Natural killer cell treated with Interleukin-12 subunit alpha and Interleukin-12 subunit beta and Interleukin-15 and Interleukin-18, amount 100 ng/mL, for 72 hours (primary cell): ENCODE data around the gene YIF1B. TPM values are rescaled to one million over a fixed set of nuclear protein-coding genes. Genes with fewer than 3 reads are reported as not detected.
A peak's percentile ranks its signal among the peaks of the same experiment; 100 is the strongest.
"Not testable (repeated sequence)": the region's sequence is repeated elsewhere in the genome, so short reads cannot be mapped to it uniquely, and the experiment has no call there.

Experiments
- ATAC-seq, 2 donors: fragments of 150-1000 bp; cut with Tn5 transposase in 1 of 2; sonication (Bioruptor Pico), chemical (Tn5 transposase) in 1 of 2; 2 replicates each; pipeline ENCODE4 v1.10.0; 2021
- DNase-seq: peaks from one replicate; pipeline ENCODE4 v3.0.0; 2022; ENCODE audit warnings: low spot score
- H3K27ac Mint-ChIP-seq, 2 donors: 1 replicate in 1 of 2; 2 replicates in 1 of 2; pipeline ENCODE4 v1.8.0; 2022; ENCODE audit warnings: mixed read lengths in 2 of 2, mild to moderate bottlenecking in 1 of 2, moderate library complexity in 1 of 2
- H3K27me3 Mint-ChIP-seq, 2 donors: 1 replicate in 1 of 2; 2 replicates in 1 of 2; pipeline ENCODE4 v1.8.0; 2022; ENCODE audit warnings: mixed read lengths in 2 of 2
- H3K36me3 Mint-ChIP-seq: one replicate; pipeline ENCODE4 v1.8.0; 2022; ENCODE audit warnings: mixed read lengths
- H3K4me1 Mint-ChIP-seq, 2 donors: 1 replicate in 1 of 2; 2 replicates in 1 of 2; pipeline ENCODE4 v1.8.0; 2022; ENCODE audit warnings: low read depth in 2 of 2, mixed read lengths in 2 of 2, mild to moderate bottlenecking in 1 of 2
- H3K4me3 Mint-ChIP-seq: one replicate; pipeline ENCODE4 v1.8.0; 2022; ENCODE audit warnings: mixed read lengths
- H3K9me3 Mint-ChIP-seq: 2 replicates; pipeline ENCODE4 v1.8.0; 2022; ENCODE audit warnings: mixed read lengths
- total RNA-seq, 2 donors: library from RNA; stranded (reverse); gene quantifications; one replicate each; pipeline ENCODE4 v1.2.3, GENCODE V29; 2022

YIF1B gene
- total RNA-seq, 2 donors from 2014 or later, result 56.0 to 59.2 TPM

DNA sequence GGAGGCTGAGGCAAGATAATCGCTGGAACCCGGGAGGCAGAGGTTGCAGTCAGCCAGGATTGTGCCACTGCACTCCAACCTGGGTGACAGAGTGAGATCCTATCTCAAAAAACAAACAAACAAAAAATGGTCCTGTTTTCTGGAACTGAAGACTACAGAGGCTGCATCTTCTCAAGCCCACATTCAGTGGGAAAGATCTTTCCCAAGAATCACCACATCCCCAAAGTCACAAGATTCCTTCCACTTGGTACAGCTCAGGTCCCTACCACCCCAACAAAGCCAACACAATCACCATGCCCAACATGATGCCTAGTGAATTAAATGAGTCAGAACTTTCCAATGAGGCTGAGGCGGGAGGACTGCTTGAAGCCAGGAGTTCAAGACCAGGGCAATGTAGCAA, 35.1 kb upstream of the YIF1B start:
- H3K36me3 Mint-ChIP-seq, result no peaks in the 10 kb centered on the region
- no peak overlapping the region for H3K27ac Mint-ChIP-seq
- peaks cover under 1% of the 10 kb centered on the region in 2 donors for H3K27me3 Mint-ChIP-seq
- no peak for DNase-seq
- no peaks in the 10 kb centered on the region for H3K4me1 Mint-ChIP-seq
- no peak for ATAC-seq
- no peaks in the 10 kb centered on the region for H3K9me3 Mint-ChIP-seq
- H3K4me3 Mint-ChIP-seq, result no peak overlapping the region

DNA sequence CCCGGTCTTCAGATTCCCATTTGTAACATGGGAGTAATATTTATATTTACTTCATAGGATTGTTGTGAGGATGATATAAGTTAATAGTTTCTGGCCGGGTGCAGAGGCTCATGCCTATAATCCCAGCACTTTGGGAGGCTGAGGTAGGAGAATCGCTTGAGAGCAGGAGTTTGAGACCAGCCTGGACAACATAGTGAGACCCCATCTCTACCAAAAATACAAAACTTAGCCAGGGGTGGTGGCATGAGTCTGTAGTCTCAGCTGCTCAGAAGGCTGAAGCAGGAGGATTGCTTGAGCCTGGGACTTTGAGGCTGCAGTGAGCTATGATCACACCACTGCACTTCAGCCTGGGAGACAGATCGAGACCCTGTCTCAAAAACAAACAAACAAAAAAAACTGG, 31.1 kb upstream of the YIF1B start:
- H3K27me3 Mint-ChIP-seq, result no peaks in the 10 kb centered on the region
- no peaks in the 10 kb centered on the region for H3K9me3 Mint-ChIP-seq
- no peaks in the 10 kb centered on the region for H3K36me3 Mint-ChIP-seq
- DNase-seq, result peak; percentile 2
- H3K27ac Mint-ChIP-seq, result no peak overlapping the region
- no peak for ATAC-seq
- H3K4me1 Mint-ChIP-seq, result peaks cover 0 to 3% of the 10 kb centered on the region in 2 donors
- no peak overlapping the region for H3K4me3 Mint-ChIP-seq

DNA sequence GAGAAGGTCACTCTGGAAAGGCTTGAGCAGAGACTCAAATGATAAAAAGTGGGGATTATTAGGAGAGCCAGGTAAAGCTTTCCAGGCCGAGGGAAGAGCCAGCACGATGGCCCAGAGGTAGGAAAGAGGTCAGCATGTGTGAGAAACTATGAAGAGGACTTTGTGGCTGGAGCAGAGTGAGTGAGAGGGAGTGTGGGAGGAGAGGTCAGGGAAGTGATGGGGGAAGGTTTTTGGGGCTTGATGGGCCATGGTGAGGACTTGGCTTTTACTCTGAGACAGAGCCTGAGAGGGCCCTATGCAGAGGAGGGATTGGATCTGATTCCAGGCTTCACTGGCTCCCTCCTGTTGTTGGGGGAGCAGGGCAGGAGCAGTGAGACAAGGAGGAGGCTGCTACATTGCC, 25.2 kb upstream of the YIF1B start:
- H3K36me3 Mint-ChIP-seq, result no peaks in the 10 kb centered on the region
- H3K4me1 Mint-ChIP-seq, result peaks cover 19 to 20% of the 10 kb centered on the region in 2 donors
- no peak overlapping the region for H3K27ac Mint-ChIP-seq
- H3K9me3 Mint-ChIP-seq, result no peaks in the 10 kb centered on the region
- ATAC-seq (no peak), DNase-seq (no peak)
- H3K4me3 Mint-ChIP-seq, result no peak overlapping the region
- H3K27me3 Mint-ChIP-seq, result no peaks in the 10 kb centered on the region

DNA sequence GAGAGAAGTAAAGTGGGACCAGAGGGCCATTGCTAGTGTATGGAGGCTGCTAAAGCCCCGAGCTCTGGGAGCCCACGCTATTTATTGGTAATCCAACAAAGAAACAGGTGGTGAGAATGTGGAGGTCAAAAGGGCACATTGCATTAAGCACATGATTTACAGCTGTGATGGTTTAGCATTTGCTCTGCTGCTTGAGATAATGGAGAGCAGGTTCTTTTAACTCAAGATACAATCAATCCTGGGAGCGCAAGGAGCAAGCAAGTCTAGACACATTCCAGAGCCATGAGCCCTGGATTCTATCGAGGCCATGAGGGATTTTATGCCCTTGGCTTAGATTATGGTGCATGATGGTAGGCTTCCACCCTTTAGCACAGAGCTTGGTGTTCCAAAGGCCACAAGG, 23.3 kb upstream of the YIF1B start:
- not testable (repeated sequence) for H3K27me3 Mint-ChIP-seq, H3K27ac Mint-ChIP-seq, H3K4me3 Mint-ChIP-seq

DNA sequence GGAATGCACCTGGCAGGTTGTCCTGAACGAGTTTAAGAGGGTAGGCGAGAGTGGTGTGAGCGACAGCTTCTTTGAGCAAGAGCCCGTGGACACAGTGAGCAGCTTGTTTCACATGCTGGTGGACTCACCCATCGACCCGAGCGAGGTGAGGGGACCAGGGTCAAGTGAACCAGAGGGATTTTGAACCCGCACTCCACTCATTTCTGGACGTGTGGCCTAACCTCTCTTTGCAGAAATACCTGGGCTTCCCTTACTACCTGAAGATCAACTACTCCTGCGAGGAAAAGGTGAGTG, 21.6 kb upstream of the YIF1B start:
- Mint-ChIP-seq H3K27me3 (no peaks in the 10 kb centered on the region), H3K4me3 (peak overlapping the region; percentile 100), H3K27ac (peak overlapping the region; percentile 96 to 98), H3K36me3 (no peaks in the 10 kb centered on the region), H3K4me1 (peaks cover 16 to 23% of the 10 kb centered on the region in 2 donors), H3K9me3 (no peaks in the 10 kb centered on the region)
- no peak for ATAC-seq
- DNase-seq, result peak; percentile 37

More for the DNA sequence above, 23.3 kb upstream of the YIF1B start:
- peaks cover 19 to 23% of the 10 kb centered on the region in 2 donors for H3K4me1 Mint-ChIP-seq
- H3K9me3 Mint-ChIP-seq, ATAC-seq, H3K36me3 Mint-ChIP-seq, DNase-seq: not testable (repeated sequence)

DNA sequence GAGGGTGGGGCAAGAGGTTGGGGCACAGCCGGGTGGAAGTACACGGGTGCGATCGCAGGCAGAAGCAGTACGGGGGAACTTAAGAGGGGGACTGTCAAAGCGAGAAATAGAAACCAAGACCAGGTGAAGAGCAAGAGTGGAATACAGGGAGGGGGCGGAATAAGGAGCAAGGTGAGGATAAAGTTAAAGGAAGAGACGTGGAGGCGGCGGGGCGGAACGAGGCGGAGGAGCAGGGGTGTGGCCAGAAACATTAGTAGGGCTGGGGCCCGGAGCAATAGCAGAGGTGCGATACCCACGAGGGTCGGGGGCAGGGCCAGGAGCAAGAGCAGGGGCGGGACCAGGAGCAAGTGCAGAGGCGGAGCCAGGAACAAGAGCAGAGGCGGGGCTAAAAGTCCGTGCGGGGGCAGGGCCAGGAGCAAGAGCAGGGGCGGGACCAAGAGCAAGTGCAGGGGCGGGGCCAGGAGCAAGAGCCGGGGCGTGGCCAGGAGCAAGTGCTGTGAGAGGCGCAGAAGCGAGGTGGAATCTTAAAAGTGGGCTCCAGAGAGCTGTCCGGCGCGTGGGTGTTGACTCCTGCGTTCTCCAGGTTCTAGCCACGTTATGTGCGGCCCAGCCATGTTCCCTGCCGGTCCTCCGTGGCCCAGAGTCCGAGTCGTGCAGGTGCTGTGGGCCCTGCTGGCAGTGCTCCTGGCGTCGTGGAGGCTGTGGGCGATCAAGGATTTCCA, 21.1 kb upstream of the YIF1B start:
- peak; percentile 85 to 86 for ATAC-seq
- Mint-ChIP-seq H3K4me3 (peak overlapping the region; percentile 100), H3K4me1 (peaks cover 16 to 23% of the 10 kb centered on the region in 2 donors), H3K9me3 (no peaks in the 10 kb centered on the region), H3K27me3 (no peaks in the 10 kb centered on the region), H3K27ac (peak overlapping the region; percentile 96 to 98), H3K36me3 (no peaks in the 10 kb centered on the region)
- DNase-seq, result peak; percentile 96

DNA sequence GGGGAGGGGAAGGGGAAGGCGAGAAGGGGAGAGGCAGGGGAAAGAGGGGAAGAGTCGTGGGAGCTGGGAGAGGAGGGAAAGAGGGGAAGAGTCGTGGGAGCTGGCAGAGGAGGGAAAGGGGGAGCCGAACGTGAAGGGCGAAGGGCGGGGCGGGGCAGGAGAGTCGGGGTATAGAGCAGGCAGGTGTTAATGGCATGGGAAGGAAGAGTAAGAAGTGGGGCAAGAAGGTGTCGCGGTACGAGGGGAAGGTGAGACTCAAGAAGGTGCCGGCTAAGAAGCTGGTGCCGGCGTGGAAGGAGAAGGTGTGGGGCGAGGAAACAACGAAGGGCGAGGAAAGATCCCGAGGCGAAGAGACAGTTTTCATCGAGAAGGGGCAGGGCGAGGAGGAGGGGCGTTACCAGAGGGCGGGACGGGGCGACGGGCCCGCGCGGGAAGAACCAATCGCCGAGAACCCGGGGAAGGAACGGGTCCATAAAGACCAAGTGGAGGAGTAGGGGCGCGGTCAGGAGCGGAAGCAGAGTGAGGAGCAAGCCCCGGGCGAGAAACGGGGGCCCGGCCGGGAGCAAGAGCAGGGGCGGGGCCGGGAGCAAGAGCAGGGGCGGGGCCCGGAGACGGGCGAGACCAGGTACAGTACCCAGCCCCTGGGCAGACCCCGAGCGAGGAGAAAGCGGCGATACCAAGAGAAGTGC, 20.3 kb upstream of the YIF1B start:
- Mint-ChIP-seq H3K36me3 (no peaks in the 10 kb centered on the region), H3K27me3 (no peaks in the 10 kb centered on the region), H3K4me3 (peak overlapping the region; percentile 100), H3K9me3 (no peaks in the 10 kb centered on the region), H3K27ac (peak overlapping the region; percentile 96 to 98), H3K4me1 (peaks cover 16 to 22% of the 10 kb centered on the region in 2 donors)
- ATAC-seq (peak; percentile 84 to 89), DNase-seq (peak; percentile 98)

DNA sequence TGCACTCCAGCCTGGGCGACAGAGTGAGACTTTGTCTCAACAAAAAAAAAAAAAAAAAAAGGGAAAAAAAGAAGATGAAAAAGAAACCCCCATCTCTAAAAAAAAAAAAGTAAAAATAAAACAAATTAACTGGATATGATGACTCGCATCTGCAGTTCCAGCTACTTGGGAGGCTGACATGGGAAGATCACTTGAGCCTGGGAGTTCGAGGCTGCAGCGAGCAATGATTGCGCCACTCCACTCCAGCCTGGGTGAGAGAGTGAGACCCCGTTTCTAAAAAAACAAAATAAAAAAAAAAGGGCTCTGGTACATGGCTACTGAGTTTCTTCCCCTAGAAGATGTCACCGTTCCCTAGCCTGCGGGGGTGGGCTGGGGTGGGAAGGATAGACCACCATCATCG, 17.5 kb upstream of the YIF1B start:
- Mint-ChIP-seq H3K36me3 (peaks cover 4% of the 10 kb centered on the region), H3K9me3 (no peaks in the 10 kb centered on the region), H3K4me1 (peaks cover 13 to 17% of the 10 kb centered on the region in 2 donors), H3K27ac (no peak overlapping the region), H3K4me3 (no peak overlapping the region), H3K27me3 (peaks cover 0 to 2% of the 10 kb centered on the region in 2 donors)
- ATAC-seq (no peak), DNase-seq (no peak)

DNA sequence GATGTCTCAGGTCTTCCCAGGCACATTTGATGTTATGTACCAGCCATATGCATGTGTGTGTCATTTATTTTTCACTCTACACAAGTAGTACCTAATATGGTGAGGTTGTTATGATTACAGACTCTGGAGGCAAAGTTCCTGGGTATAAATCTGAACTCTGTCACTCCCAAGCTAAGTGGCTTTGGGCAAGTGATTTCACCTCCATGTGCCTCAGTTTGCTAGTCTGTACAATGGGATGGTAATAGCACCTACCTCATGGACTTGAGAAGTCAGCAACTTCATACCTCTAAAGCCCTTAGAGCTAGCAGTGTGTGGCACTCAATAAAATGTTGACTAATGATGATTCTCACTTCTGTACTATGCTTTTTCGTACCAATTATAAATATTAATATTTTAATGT, 16.0 kb upstream of the YIF1B start:
- no peak for DNase-seq
- H3K27ac Mint-ChIP-seq, result no peak overlapping the region
- no peaks in the 10 kb centered on the region for H3K9me3 Mint-ChIP-seq
- no peak overlapping the region for H3K4me3 Mint-ChIP-seq
- no peak for ATAC-seq
- peaks cover 0 to 2% of the 10 kb centered on the region in 2 donors for H3K27me3 Mint-ChIP-seq
- peaks cover 11% of the 10 kb centered on the region for H3K36me3 Mint-ChIP-seq
- H3K4me1 Mint-ChIP-seq, result peaks cover 7 to 10% of the 10 kb centered on the region in 2 donors

DNA sequence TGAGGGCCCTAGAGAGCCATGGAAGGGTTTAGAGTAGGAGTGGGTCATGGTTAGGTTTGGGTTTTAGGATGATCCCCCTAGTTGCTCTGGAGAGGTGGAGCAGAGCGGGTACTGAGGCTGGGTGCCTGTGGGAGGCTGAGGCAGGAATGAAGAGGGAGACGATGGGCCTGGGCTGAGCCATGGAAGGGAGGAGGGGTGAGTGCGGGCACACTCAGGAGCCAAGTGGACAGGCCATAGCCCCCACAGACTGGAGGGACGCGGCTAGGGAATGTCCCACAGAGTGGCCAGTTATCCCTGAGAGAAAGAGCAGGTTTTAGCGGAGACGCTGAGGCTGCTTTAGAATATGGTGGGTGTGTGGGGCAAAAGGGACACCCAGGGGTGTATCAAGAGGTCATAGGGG, 13.9 kb upstream of the YIF1B start:
- Mint-ChIP-seq H3K27ac (no peak overlapping the region), H3K27me3 (peaks cover 0 to 2% of the 10 kb centered on the region in 2 donors), H3K4me1 (no peaks in the 10 kb centered on the region), H3K36me3 (peaks cover 11% of the 10 kb centered on the region), H3K4me3 (no peak overlapping the region), H3K9me3 (no peaks in the 10 kb centered on the region)
- peak; percentile 53 for DNase-seq
- ATAC-seq, result peak in 1 of 2 donors; percentile 24

DNA sequence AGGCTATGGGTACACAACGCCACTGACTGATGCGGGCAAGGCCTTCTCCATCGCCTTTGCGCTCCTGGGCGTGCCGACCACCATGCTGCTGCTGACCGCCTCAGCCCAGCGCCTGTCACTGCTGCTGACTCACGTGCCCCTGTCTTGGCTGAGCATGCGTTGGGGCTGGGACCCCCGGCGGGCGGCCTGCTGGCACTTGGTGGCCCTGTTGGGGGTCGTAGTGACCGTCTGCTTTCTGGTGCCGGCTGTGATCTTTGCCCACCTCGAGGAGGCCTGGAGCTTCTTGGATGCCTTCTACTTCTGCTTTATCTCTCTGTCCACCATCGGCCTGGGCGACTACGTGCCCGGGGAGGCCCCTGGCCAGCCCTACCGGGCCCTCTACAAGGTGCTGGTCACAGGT, 10.8 kb upstream of the YIF1B start:
- Mint-ChIP-seq H3K27me3 (peaks cover 0 to 2% of the 10 kb centered on the region in 2 donors), H3K36me3 (peaks cover 11% of the 10 kb centered on the region), H3K27ac (no peak overlapping the region), H3K4me3 (no peak overlapping the region), H3K9me3 (no peaks in the 10 kb centered on the region), H3K4me1 (peaks cover 1 to 7% of the 10 kb centered on the region in 2 donors)
- ATAC-seq (no peak), DNase-seq (no peak)

DNA sequence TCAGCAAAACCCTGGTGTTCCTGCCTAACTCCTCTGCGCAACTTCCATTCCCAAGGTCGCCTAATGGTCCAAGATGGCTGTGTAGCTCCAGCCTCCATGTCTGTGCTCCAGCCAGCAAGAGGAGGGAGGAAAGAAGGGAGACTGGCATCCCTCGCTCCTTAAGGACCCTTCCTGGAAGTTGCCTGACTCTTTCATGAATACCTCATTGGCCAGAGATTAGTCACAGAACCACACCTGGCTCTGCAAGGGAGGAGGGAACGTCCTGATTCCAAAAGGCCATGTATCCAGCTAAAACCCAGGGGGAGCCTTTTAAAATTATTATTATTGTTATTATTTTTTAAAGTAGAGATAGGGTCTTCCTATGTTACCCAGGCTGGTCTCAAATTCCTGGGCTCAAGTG, 8.7 kb upstream of the YIF1B start:
- H3K4me1 Mint-ChIP-seq, result peaks cover 6 to 19% of the 10 kb centered on the region in 2 donors
- H3K27ac Mint-ChIP-seq, result no peak overlapping the region
- H3K27me3 Mint-ChIP-seq, result peaks cover 0 to under 1% of the 10 kb centered on the region in 2 donors
- ATAC-seq, result no peak
- no peaks in the 10 kb centered on the region for H3K9me3 Mint-ChIP-seq
- H3K4me3 Mint-ChIP-seq, result no peak overlapping the region
- DNase-seq, result no peak
- H3K36me3 Mint-ChIP-seq, result peaks cover 11% of the 10 kb centered on the region

DNA sequence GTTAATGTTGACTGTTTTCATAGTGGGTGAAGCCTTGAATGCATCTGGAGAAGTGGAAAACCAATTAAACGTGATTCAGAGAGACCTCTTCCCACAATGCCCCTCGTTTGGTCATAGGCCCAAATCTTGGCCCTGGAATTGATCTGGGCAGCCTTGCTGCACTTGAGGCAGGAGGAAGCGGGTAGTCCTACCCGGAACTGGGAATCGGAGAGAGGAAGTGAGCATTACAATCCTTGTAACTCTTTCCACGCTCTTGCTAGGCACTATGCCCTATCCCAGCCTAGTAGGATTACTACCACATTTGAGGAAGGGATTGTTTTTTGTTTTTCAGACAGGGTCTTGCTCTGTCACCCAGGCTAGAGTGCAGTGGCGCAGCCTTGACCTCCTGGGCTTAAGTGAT, 7.5 kb upstream of the YIF1B start:
- DNase-seq, result peak; percentile 29
- Mint-ChIP-seq H3K4me1 (peaks cover 12 to 23% of the 10 kb centered on the region in 2 donors), H3K9me3 (no peaks in the 10 kb centered on the region), H3K27ac (no peak overlapping the region), H3K27me3 (peaks cover 0 to 2% of the 10 kb centered on the region in 2 donors), H3K36me3 (peaks cover 7% of the 10 kb centered on the region), H3K4me3 (no peak overlapping the region)
- ATAC-seq, result no peak

DNA sequence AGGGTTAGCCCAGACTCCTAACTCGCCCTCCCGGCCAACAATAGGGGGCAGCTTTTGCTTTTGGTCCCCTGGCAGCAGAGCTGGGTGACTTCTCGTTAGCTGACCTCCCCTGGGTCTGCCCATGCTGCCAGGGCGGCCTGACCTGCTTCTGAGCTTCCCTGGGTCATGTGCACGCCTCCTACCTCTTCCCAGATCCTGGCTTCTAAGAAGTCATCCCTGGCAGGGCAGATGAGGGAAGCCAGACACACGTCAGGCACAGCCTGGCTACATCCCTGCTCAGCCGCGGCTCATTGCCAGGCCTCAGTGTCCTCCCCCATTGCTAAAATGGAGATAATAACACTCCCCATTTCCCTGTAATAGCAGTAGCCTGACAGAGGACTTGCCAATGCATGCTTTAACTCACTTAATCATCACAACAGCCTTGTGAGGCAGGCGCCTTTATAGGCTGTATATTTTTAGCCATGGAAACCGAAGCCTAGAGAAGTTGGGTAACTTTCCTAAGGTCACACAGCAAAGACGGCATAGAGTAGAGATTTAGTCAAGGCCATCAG, 6.0 kb upstream of the YIF1B start:
- H3K9me3 Mint-ChIP-seq, result no peaks in the 10 kb centered on the region
- peaks cover 22 to 33% of the 10 kb centered on the region in 2 donors for H3K4me1 Mint-ChIP-seq
- peak overlapping the region in 1 of 2 donors; percentile 55 for H3K27ac Mint-ChIP-seq
- H3K27me3 Mint-ChIP-seq, result peaks cover 0 to 2% of the 10 kb centered on the region in 2 donors
- DNase-seq (no peak), ATAC-seq (no peak)
- H3K36me3 Mint-ChIP-seq, result no peaks in the 10 kb centered on the region
- no peak overlapping the region for H3K4me3 Mint-ChIP-seq
